ENCODE results near the gene RDH5. TPM values are rescaled to one million over a fixed set of nuclear protein-coding genes. Genes with fewer than 3 reads are reported as not detected.

RDH5 gene
- total and polyA plus RNA-seq, 10 donors: 4.7 to 17.4 (median 12.9) TPM

- 89 to 97% (median 90%) methylated on average over 6 of the region's 6 CpGs for WGBS, 5 donors
- no peaks in the 10 kb centered on the region for H3K27me3 ChIP-seq (replicated peaks in 1 of 7)
- H3K4me3 ChIP-seq: no peak overlapping the region
- no peaks in the 10 kb centered on the region for H3K9me3 ChIP-seq
- intact Hi-C loops (cut with DNase I; ENCODE audit: low total_unique reads): no loop called here
- peak overlapping the region in 2 of 8 donors; percentile 26 to 74 for H3K27ac ChIP-seq
- H3K4me1 ChIP-seq: peaks cover 0 to 10% (median 0%) of the 10 kb centered on the region in 6 donors
- TF ChIP-seq, protein P1, sequence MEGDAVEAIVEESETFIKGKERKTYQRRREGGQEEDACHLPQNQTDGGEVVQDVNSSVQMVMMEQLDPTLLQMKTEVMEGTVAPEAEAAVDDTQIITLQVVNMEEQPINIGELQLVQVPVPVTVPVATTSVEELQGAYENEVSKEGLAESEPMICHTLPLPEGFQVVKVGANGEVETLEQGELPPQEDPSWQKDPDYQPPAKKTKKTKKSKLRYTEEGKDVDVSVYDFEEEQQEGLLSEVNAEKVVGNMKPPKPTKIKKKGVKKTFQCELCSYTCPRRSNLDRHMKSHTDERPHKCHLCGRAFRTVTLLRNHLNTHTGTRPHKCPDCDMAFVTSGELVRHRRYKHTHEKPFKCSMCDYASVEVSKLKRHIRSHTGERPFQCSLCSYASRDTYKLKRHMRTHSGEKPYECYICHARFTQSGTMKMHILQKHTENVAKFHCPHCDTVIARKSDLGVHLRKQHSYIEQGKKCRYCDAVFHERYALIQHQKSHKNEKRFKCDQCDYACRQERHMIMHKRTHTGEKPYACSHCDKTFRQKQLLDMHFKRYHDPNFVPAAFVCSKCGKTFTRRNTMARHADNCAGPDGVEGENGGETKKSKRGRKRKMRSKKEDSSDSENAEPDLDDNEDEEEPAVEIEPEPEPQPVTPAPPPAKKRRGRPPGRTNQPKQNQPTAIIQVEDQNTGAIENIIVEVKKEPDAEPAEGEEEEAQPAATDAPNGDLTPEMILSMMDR (IDR thresholded peaks at IDR 0.05 in 8 of 11, conservative IDR thresholded peaks at IDR 0.05 in 3 of 11): no peak
- TF ChIP-seq POLR2AphosphoS5 (IDR thresholded peaks at IDR 0.05): no peak
- no peak for TF ChIP-seq POLR2A (IDR thresholded peaks at IDR 0.05)
- DNase-seq: no peak
- H3K36me3 ChIP-seq: peaks cover 4 to 98% (median 53%) of the 10 kb centered on the region in 6 donors
These were observed 40.5 kb downstream of the RDH5 start for GRCh38 chr12:55760663-55761062.

GRCh38 chr12:55762646-55763045, 42.5 kb downstream of the RDH5 start:
- peaks cover 0 to 10% (median 0%) of the 10 kb centered on the region in 6 donors for H3K4me1 ChIP-seq
- peaks cover 0 to 98% (median 39%) of the 10 kb centered on the region in 6 donors for H3K36me3 ChIP-seq
- no peak overlapping the region for H3K4me3 ChIP-seq
- no peak for DNase-seq
- no peaks in the 10 kb centered on the region for H3K9me3 ChIP-seq
- intact Hi-C loops (cut with DNase I; ENCODE audit: low total_unique reads): no loop called here
- H3K27me3 ChIP-seq (replicated peaks in 1 of 7): no peaks in the 10 kb centered on the region
- H3K27ac ChIP-seq: no peak overlapping the region
- TF ChIP-seq POLR2A (IDR thresholded peaks at IDR 0.05) (no peak), POLR2AphosphoS5 (IDR thresholded peaks at IDR 0.05) (no peak)
- TF ChIP-seq, protein P1 (IDR thresholded peaks at IDR 0.05 in 8 of 11, conservative IDR thresholded peaks at IDR 0.05 in 3 of 11): no peak

DNA sequence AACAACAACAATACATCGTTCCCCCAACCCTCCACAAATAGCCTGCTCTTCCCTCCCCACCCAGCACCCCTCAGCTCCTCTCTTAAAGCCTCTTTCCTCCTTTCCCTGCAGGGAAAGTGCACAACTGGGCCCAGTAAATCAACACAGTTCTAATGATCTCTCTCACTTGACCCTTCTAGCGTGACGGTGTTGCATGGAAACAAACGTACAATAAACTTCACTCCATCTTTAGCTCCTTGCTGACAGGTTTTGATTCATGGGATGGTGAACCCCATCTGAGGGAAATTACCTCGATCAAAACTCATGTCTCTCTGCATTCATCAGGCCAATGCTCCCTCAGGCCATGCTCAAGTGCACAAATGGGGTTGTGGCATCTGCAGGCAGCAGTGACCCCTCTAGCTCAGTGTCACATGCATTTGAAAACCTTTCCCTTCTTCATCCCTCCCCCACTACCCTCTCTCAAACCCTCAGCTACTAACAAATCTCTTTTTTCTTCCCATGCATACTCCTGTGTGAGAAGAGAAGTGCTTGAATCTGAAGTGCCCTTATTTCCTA, 45.6 kb downstream of the RDH5 start:
- no peaks in the 10 kb centered on the region for H3K27me3 ChIP-seq (replicated peaks in 1 of 7)
- H3K9me3 ChIP-seq: no peaks in the 10 kb centered on the region
- peaks cover 0 to 98% (median 20%) of the 10 kb centered on the region in 6 donors for H3K36me3 ChIP-seq
- 83 to 92% (median 90%) methylated on average over 5 of the region's 5 CpGs for WGBS, 5 donors
- no peak for DNase-seq
- H3K27ac ChIP-seq: no peak overlapping the region
- intact Hi-C loops (cut with DNase I; ENCODE audit: low total_unique reads): no loop called here
- H3K4me1 ChIP-seq: peaks cover 0 to 5% (median 0%) of the 10 kb centered on the region in 6 donors
- TF ChIP-seq POLR2A (IDR thresholded peaks at IDR 0.05) (no peak), POLR2AphosphoS5 (IDR thresholded peaks at IDR 0.05) (no peak)
- TF ChIP-seq, protein P1 (IDR thresholded peaks at IDR 0.05 in 8 of 11, conservative IDR thresholded peaks at IDR 0.05 in 3 of 11): no peak
- H3K4me3 ChIP-seq: no peak overlapping the region

GRCh38 chr12:55767156-55767555, 47.0 kb downstream of the RDH5 start:
- TF ChIP-seq POLR2AphosphoS5 (IDR thresholded peaks at IDR 0.05) (no peak), POLR2A (IDR thresholded peaks at IDR 0.05) (no peak)
- TF ChIP-seq, protein P1 (IDR thresholded peaks at IDR 0.05 in 8 of 11, conservative IDR thresholded peaks at IDR 0.05 in 3 of 11): no peak
- Histone ChIP-seq H3K4me3 (no peak overlapping the region), H3K27me3 (replicated peaks in 1 of 7) (no peaks in the 10 kb centered on the region), H3K9me3 (no peaks in the 10 kb centered on the region), H3K27ac (no peak overlapping the region), H3K4me1 (peaks cover 0 to 16% (median 0%) of the 10 kb centered on the region in 6 donors), H3K36me3 (peaks cover 0 to 98% (median 24%) of the 10 kb centered on the region in 6 donors)
- DNase-seq: no peak
- intact Hi-C loops (cut with DNase I; ENCODE audit: low total_unique reads): no loop called here
- WGBS, 5 donors: 93 to 100% (median 98%) methylated on average over 4 of the region's 4 CpGs
